Activated naive CD8-positive, alpha-beta T cell treated with anti-CD3 and anti-CD28 coated beads for 36 hours (primary cell): Measurements from ENCODE around the gene PLS1. TPM values are rescaled to one million over a fixed set of nuclear protein-coding genes. Genes with fewer than 3 reads are reported as not detected.
"Not testable (repeated sequence)": the region's sequence is repeated elsewhere in the genome, so short reads cannot be mapped to it uniquely, and the experiment has no call there.

Source experiments
- DNase-seq: peaks from one replicate; pipeline ENCODE4 v3.0.0; 2021
- H3K27ac Mint-ChIP-seq: one replicate; pipeline ENCODE4 v1.8.0; 2022; ENCODE audit warnings: mild to moderate bottlenecking, moderate library complexity, mixed read lengths
- H3K27me3 Mint-ChIP-seq: one replicate; pipeline ENCODE4 v1.8.0; 2022; ENCODE audit warnings: mild to moderate bottlenecking, mixed read lengths
- H3K36me3 Mint-ChIP-seq: one replicate; pipeline ENCODE4 v1.8.0; 2021; ENCODE audit warnings: mild to moderate bottlenecking, mixed read lengths
- H3K4me1 Mint-ChIP-seq: one replicate; pipeline ENCODE4 v1.8.0; 2021; ENCODE audit warnings: mixed read lengths
- H3K4me3 Mint-ChIP-seq: one replicate; pipeline ENCODE4 v1.8.0; 2022; ENCODE audit warnings: mild to moderate bottlenecking, moderate library complexity, mixed read lengths
- H3K9me3 Mint-ChIP-seq: one replicate; pipeline ENCODE4 v1.8.0; 2022; ENCODE audit warnings: mixed read lengths
- total RNA-seq, 2 experiments: library from RNA; stranded (reverse); gene quantifications; one replicate each; pipeline ENCODE4 v1.2.3, GENCODE V29; 2021

Gene PLS1
- total RNA-seq, 2 experiments from 2014 or later, result 6.2 to 7.0 TPM

- DNase-seq, result peak; percentile 78
- Mint-ChIP-seq H3K9me3 (peaks cover 2% of the 10 kb centered on the region), H3K27me3 (peaks cover 45% of the 10 kb centered on the region), H3K4me1 (peaks cover 9% of the 10 kb centered on the region), H3K4me3 (peak within 1 kb of the TSS; percentile 87), H3K27ac (peak within 1 kb of the TSS; percentile 83), H3K36me3 (no peaks in the 10 kb centered on the region)
Measured at GRCh38 chr3:142723968-142724681, 127.9 kb downstream of the PLS1 start, which contains the start of gene TRPC1. Gene TRPC1, plus strand, starts transcription at chr3:142724034. Its CDS starts 526 bp downstream, at chr3:142724560.

DNA sequence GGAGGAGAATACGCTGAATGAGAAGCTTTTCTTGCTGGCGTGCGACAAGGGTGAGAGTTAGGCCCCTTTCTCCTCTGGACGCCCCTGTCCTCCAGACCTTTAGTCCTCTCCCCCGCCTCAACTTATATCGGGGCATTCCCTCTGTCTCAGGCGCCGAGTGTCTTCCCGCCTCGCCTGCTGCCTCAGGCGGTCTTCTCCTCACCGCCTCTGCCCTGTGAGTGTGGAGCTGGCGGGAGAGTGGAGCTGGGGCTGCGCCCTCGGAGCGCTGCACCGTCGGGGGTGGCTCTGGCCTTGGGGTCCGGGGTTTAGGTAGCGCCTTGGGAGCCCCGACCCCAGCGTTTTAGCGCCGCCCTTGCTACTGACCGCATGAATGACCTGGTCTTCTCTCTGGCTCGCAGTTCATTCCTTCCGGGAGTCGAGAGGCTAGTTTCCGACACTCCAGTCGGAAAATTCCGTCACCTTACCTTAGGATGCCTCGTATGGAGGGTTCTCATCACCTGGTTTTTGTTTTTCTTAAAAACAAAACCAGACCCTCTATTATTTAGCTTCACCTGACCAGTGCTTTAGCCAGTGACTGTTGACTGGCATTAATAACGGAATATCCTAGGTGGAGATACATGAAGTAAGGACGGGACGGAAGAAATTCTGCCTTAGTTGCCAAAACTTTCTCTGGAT lies 128.6 kb downstream of the PLS1 start:
- H3K4me1 Mint-ChIP-seq, result peaks cover 9% of the 10 kb centered on the region
- H3K9me3 Mint-ChIP-seq, result peaks cover 2% of the 10 kb centered on the region
- peaks cover 39% of the 10 kb centered on the region for H3K27me3 Mint-ChIP-seq

DNA sequence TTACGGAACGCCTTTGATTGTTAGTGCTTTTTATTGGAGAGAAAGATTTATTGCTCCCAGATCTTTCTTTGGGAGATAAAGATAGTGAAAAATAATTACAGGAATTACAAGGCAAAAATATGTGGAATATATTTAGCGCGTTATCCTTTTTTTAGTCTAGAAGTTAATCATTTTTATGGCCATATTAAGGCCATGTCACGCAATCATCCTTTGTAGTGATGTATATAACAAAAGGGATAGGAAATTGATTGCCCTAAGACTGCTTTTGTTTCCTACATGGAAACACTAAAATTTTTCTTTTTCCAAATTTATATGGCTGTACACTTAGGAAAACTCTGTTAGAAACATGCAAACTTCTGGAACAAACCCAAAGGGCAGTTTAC lies 129.2 kb downstream of the PLS1 start:
- Mint-ChIP-seq H3K4me1 (peaks cover 9% of the 10 kb centered on the region), H3K36me3 (no peaks in the 10 kb centered on the region), H3K27ac (no peak overlapping the region), H3K27me3 (peaks cover 35% of the 10 kb centered on the region), H3K4me3 (peak overlapping the region; percentile 87), H3K9me3 (peaks cover 2% of the 10 kb centered on the region)
- no peak for DNase-seq

More for the DNA sequence above, 128.6 kb downstream of the PLS1 start:
- H3K4me3 Mint-ChIP-seq, result peak overlapping the region; percentile 87
- DNase-seq, result peak; percentile 33
- H3K27ac Mint-ChIP-seq, result peak overlapping the region; percentile 35
- H3K36me3 Mint-ChIP-seq, result no peaks in the 10 kb centered on the region

- Mint-ChIP-seq H3K4me1 (peaks cover 9% of the 10 kb centered on the region), H3K27ac (no peak overlapping the region), H3K9me3 (peaks cover 2% of the 10 kb centered on the region), H3K36me3 (no peaks in the 10 kb centered on the region), H3K27me3 (peaks cover 28% of the 10 kb centered on the region), H3K4me3 (peak overlapping the region; percentile 0)
- no peak for DNase-seq
Measured at GRCh38 chr3:142726017-142726416, 129.8 kb downstream of the PLS1 start.

- Mint-ChIP-seq H3K27ac (no peak overlapping the region), H3K4me3 (no peak overlapping the region)
Measured at GRCh38 chr3:142732066-142732465, 135.9 kb downstream of the PLS1 start.

GRCh38 chr3:142734834-142735233 lies 138.6 kb downstream of the PLS1 start:
- no peaks in the 10 kb centered on the region for H3K27me3 Mint-ChIP-seq
- no peak for DNase-seq
- peaks cover 2% of the 10 kb centered on the region for H3K36me3 Mint-ChIP-seq
- no peaks in the 10 kb centered on the region for H3K9me3 Mint-ChIP-seq
- no peaks in the 10 kb centered on the region for H3K4me1 Mint-ChIP-seq
- no peak overlapping the region for H3K4me3 Mint-ChIP-seq
- H3K27ac Mint-ChIP-seq, result no peak overlapping the region

More at GRCh38 chr3:142732066-142732465, 135.9 kb downstream of the PLS1 start:
- no peaks in the 10 kb centered on the region for H3K4me1 Mint-ChIP-seq
- no peaks in the 10 kb centered on the region for H3K27me3 Mint-ChIP-seq
- H3K9me3 Mint-ChIP-seq, result no peaks in the 10 kb centered on the region
- H3K36me3 Mint-ChIP-seq, result peaks cover 2% of the 10 kb centered on the region
- no peak for DNase-seq

DNA sequence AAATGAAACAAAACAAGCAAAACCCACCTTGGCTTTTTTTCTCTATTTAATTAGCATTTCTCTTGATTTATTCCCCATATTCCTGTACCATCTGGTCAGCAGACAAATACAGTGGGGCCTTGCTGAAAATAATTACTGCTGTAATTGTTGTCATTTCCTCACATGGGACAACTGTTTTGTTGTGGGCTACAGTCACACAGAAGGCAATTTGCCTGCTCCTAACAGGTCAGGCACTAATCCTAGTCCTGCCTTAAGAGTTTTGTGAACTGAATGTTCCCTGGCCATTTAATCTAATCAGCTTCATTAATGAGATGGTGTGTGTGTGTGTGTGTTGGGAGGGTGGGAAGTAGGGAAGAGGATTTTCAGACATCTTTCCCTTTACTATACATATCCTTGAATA lies 139.3 kb downstream of the PLS1 start:
- Mint-ChIP-seq H3K27ac (no peak overlapping the region), H3K9me3 (no peaks in the 10 kb centered on the region), H3K36me3 (peaks cover 2% of the 10 kb centered on the region), H3K4me3 (no peak overlapping the region), H3K27me3 (no peaks in the 10 kb centered on the region), H3K4me1 (no peaks in the 10 kb centered on the region)
- no peak for DNase-seq

- Mint-ChIP-seq H3K36me3 (peaks cover 2% of the 10 kb centered on the region), H3K4me1 (no peaks in the 10 kb centered on the region), H3K4me3 (no peak overlapping the region), H3K9me3 (no peaks in the 10 kb centered on the region), H3K27ac (no peak overlapping the region), H3K27me3 (no peaks in the 10 kb centered on the region)
- no peak for DNase-seq
Measured at GRCh38 chr3:142738396-142738795, 142.2 kb downstream of the PLS1 start.

DNA sequence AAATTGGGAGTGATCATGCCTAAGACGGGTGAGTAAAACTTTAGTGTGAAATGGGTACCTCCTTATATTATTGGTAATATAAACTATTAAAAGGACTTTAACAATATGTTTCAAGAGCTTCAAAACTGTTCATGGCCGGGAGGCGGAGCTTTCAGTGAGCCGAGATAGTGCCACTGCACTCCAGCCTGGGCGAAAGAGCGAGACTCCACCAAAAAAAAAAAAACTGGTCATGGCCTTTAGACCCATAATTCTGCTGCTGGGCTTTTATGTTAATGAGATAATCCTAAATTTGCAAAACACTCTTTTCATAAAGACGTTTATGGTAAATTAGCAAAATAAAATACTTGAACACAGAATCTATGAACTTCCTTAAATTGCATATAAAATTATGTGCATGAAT lies 150.5 kb downstream of the PLS1 start:
- DNase-seq, result no peak
- H3K27ac Mint-ChIP-seq, result no peak overlapping the region

DNA sequence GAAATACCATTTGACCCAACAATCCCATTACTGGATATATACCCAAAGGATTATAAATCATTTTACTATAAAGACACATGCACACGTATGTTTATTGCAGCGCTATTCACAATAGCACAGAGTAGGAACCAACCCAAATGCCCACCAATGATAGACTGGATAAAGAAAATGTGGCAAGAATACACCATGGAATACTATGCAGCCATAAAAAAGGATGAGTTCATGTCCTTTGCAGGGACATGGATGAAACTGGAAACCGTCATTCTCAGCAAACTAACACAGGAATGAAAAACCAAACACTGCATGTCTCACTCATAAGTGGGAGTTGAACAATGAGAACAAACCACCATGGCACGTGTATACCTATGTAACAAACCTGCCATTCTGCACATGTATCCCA lies 154.3 kb downstream of the PLS1 start:
- H3K27ac Mint-ChIP-seq, H3K9me3 Mint-ChIP-seq, H3K4me3 Mint-ChIP-seq: not testable (repeated sequence)

More for the DNA sequence above, 150.5 kb downstream of the PLS1 start:
- peaks cover 11% of the 10 kb centered on the region for H3K36me3 Mint-ChIP-seq
- no peaks in the 10 kb centered on the region for H3K4me1 Mint-ChIP-seq
- H3K27me3 Mint-ChIP-seq, result no peaks in the 10 kb centered on the region
- H3K9me3 Mint-ChIP-seq, result peaks cover 3% of the 10 kb centered on the region
- H3K4me3 Mint-ChIP-seq, result no peak overlapping the region

GRCh38 chr3:142752605-142753004 lies 156.4 kb downstream of the PLS1 start:
- H3K36me3 Mint-ChIP-seq, result peaks cover 13% of the 10 kb centered on the region
- not testable (repeated sequence) for H3K9me3 Mint-ChIP-seq, DNase-seq, H3K27ac Mint-ChIP-seq, H3K4me3 Mint-ChIP-seq, H3K4me1 Mint-ChIP-seq, H3K27me3 Mint-ChIP-seq

More for the DNA sequence above, 154.3 kb downstream of the PLS1 start:
- H3K4me1 Mint-ChIP-seq, DNase-seq, H3K27me3 Mint-ChIP-seq: not testable (repeated sequence)
- H3K36me3 Mint-ChIP-seq, result peaks cover 11% of the 10 kb centered on the region

- H3K4me3 Mint-ChIP-seq, result no peak overlapping the region
- H3K36me3 Mint-ChIP-seq, result peaks cover 13% of the 10 kb centered on the region
- no peak overlapping the region for H3K27ac Mint-ChIP-seq
- H3K4me1 Mint-ChIP-seq, result no peaks in the 10 kb centered on the region
- DNase-seq, result no peak
- peaks cover 3% of the 10 kb centered on the region for H3K9me3 Mint-ChIP-seq
- no peaks in the 10 kb centered on the region for H3K27me3 Mint-ChIP-seq
Measured at GRCh38 chr3:142754494-142754893, 158.3 kb downstream of the PLS1 start.

Other genes starting within 250 kb of the PLS1 start
- 10 to 100 TPM; 38.7 to 40.0 TPM for gene XRN1, start 148.4 kb upstream of the PLS1 start, total RNA-seq
- gene ATR, start 17.7 kb upstream of the PLS1 start, total RNA-seq, result 10 to 100 TPM; 38.3 to 42.4 TPM
- gene TRPC1, start 127.6 kb downstream of the PLS1 start, total RNA-seq, result 1 to 10 TPM; 1.5 to 2.1 TPM